Fibroblast of lung (primary cell): Measurements from ENCODE around the gene ANKRD27.

Experiments used
- EZH2 ChIP-seq: IDR thresholded peaks from 2 replicates; pipeline ENCODE4 v1.5.1; 2012; ENCODE audit warnings: low read length, control low read depth, mild to moderate bottlenecking; ENCODE audit errors: missing control alignments
- TF ChIP-seq, protein P1 (sequence below), 2 donors: IDR thresholded peaks in 1 of 2; conservative IDR thresholded peaks in 1 of 2; 1 replicate in 1 of 2; 2 replicates in 1 of 2; pipeline ENCODE4 v1.5.1; 2011 to 2012; ENCODE audit warnings: low read length in 2 of 2, control low read depth in 1 of 2, inconsistent platforms in 1 of 2, low read depth in 1 of 2, mild to moderate bottlenecking in 1 of 2

DNA sequence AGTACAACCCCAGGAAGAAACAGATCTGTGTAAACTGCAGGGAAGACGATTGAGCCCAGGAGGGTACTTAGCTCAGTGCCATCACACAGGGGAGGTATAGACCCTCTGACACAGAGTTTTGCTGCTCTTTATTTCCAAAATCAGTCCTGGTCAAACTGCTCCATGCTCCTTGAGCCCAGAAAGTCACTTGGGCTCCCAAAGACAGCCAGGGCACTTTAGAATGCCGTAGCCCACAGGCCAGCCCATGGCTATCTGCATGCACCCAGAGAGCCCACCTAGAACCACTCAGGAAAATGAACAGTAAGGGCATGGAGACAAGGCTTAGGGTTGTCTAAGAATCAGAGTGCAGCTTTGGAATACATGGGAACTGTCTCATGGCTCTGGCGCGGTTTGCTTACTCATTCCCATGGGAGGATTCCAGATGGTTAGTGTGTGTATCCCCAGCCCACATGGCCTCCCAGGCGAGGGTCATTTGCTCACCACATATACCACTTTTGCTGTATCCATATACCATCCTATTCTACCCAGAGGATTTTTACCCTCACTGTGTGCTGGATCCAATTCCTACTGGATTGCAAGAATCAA, 108.6 kb downstream of the ANKRD27 start:
- TF ChIP-seq, protein P1, sequence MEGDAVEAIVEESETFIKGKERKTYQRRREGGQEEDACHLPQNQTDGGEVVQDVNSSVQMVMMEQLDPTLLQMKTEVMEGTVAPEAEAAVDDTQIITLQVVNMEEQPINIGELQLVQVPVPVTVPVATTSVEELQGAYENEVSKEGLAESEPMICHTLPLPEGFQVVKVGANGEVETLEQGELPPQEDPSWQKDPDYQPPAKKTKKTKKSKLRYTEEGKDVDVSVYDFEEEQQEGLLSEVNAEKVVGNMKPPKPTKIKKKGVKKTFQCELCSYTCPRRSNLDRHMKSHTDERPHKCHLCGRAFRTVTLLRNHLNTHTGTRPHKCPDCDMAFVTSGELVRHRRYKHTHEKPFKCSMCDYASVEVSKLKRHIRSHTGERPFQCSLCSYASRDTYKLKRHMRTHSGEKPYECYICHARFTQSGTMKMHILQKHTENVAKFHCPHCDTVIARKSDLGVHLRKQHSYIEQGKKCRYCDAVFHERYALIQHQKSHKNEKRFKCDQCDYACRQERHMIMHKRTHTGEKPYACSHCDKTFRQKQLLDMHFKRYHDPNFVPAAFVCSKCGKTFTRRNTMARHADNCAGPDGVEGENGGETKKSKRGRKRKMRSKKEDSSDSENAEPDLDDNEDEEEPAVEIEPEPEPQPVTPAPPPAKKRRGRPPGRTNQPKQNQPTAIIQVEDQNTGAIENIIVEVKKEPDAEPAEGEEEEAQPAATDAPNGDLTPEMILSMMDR (conservative IDR thresholded peaks at IDR 0.05 in 1 of 2, IDR thresholded peaks at IDR 0.05 in 1 of 2; ENCODE audit: low read depth in 1 of 2, low read length in 2 of 2): no peak
- no peak for TF ChIP-seq EZH2
